Measurements from ENCODE around the gene RNU1-1.
"Not testable (repeated sequence)": the region's sequence is repeated elsewhere in the genome, so short reads cannot be mapped to it uniquely, and the experiment has no call there.

RNU1-1 gene

GRCh38 chr1:16514107-16515055, at the start of gene RNU1-1:
Gene RNU1-1 (minus strand): TSS chr1:16514285.
- peak; percentile 78 for DNase-seq

- not testable (repeated sequence) for DNase-seq
These were observed 47.0 kb upstream of the RNU1-1 start for GRCh38 chr1:16561035-16561434.

DNA sequence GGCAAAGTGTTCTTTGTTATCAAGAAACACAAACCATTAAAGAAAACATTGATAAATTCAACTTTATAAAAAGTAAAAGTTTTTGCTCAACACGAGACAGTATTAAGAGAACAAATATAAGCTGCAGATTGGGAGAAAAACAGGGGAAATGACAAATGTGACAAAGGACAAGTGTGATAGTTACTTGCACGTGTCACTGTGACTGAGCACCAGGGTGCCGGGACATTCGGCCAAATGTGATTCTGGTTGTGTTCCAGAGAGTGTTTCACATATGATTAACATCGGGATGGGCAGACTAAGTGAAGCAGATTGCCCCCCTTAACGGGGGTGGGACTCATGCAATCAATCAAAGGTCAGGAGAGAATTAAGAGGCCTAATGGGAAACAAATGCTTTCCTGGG, 46.4 kb upstream of the RNU1-1 start:
- not testable (repeated sequence) for DNase-seq

DNA sequence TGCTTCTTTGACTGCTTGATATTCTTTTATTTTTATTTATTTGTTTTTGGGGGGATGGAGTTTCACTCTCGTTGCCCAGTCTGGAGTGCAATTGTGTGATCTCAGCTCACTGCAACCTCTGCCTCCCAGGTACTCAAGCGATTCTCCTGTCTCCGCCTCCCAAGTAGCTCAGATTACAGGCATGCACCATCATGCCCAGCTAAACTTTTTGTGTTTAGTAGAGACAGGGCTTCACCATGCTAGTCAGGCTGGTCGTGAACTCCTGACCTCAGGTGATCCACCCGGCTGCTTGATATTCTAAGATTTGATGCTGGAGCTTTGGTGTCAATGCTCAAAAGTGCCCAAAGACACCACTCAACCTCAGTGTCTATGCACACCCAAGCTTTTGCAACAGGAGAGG, 45.6 kb upstream of the RNU1-1 start:
- DNase-seq, result not testable (repeated sequence)

DNA sequence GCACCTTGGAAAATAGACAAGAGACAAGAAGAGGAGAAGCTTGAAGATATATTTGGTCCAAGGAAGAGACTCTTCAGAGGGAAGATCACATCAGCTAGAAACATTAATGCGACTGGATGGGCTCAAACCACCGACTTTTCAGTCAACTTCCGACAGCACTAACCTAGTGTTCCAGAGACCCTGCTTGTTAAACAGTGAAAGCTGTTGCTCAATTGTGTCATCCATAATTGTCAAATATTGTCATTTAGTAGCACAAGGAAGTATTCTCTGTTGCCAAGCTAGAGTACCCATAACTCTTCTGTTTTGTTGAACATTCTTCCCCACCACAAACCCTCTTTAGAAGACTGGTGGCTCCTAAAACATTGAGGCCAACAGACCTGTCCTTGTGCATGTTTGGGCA, 42.9 kb upstream of the RNU1-1 start:
- DNase-seq, result not testable (repeated sequence)

- DNase-seq, result not testable (repeated sequence)
These were observed 39.2 kb upstream of the RNU1-1 start for GRCh38 chr1:16553244-16553643.

DNA sequence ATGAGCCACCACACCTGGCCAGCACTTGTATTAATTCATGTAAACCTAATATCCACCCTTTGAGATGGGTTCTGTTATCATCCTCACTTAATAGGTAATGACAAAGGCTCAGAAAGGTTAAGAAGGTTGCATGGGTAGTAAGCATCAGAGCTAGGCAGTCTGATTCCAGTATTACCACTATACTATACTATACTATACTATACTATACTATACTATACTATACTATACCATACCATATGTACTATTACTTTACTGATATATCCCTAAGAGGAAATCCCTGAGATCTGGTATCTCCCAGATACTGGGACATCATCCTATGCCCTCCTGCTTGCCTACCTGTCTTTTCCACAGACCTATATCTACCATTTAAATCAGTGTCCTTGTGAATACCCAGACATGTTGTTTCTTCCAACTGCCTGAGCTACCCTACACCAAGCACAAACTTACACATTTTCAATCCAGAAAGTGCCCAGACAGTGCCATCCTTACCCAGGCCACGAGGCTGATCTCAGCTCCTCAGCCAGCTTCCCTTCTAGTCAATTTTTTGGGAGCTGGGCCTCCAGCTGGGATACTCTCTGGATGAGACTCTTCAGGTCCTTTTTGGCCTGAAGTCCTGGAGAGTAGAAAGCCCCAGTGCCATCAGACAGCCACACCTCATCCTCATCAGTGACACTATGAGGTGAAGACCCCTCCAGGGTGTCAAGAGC, 36.3 kb upstream of the RNU1-1 start:
- DNase-seq, result not testable (repeated sequence)

DNA sequence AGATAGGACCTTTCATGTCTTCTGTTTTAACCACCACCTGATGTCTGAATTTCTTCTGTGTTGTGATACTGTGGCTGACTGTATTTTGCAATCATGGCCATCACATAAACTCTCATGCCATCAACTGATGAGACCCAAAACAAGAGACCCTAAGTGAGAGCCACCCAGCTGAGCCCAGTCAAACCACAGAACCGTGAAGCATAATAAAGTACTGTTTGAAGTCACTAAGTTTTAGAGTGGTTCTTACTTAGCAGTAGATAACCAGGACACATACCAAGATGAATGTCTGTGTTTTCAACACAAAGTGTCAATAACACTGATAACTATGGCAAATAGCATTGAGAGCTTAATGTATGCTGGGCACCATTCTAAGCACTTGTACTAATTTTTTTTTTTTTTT, 35.5 kb upstream of the RNU1-1 start:
- not testable (repeated sequence) for DNase-seq

GRCh38 chr1:16547502-16548241, 33.6 kb upstream of the RNU1-1 start:
- DNase-seq, result not testable (repeated sequence)

GRCh38 chr1:16545682-16546095, 31.6 kb upstream of the RNU1-1 start:
- peak; percentile 5 for DNase-seq

- peak; percentile 85 for DNase-seq
These were observed 26.4 kb upstream of the RNU1-1 start for GRCh38 chr1:16540421-16540893.

DNA sequence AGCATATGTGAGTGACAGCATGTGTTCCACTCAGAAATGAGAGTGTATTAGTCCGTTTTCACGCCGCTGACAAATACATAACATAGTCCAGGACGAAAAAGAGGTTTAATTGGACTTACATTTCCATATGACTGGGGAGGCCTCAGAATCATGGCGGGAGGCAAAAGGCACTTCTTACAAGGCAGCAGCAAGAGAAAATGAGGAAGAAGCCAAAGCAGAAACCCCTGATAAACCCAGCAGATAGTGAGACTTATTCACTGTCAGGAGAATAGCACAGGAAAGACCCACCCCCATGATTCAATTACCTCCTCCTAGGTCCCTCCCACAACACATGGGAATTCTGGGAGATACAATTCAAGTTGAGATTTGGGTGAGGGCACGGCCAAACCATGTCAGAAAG, 23.4 kb upstream of the RNU1-1 start:
- not testable (repeated sequence) for DNase-seq

GRCh38 chr1:16536796-16537195, 22.7 kb upstream of the RNU1-1 start:
- DNase-seq, result not testable (repeated sequence)

DNA sequence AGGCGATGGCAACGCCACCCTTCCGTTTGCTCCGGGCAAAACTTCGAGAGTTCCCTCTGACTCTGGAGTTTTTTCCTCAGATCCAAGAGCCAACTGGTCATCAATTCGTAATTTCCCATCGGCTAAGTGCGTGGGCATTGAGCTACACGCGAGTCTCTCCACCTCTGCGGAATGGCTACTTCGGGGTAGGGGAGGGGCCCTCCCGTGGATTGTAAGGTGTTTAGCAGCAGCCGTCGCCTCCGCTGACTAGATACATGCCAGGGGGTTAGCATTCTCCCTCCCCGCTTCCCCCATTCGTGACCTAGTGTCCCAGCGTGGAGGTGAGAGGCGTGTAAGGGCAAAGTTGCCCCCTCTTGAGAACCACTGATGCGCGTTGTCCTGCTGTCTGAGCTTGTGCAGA, 21.8 kb upstream of the RNU1-1 start:
- not testable (repeated sequence) for DNase-seq

DNA sequence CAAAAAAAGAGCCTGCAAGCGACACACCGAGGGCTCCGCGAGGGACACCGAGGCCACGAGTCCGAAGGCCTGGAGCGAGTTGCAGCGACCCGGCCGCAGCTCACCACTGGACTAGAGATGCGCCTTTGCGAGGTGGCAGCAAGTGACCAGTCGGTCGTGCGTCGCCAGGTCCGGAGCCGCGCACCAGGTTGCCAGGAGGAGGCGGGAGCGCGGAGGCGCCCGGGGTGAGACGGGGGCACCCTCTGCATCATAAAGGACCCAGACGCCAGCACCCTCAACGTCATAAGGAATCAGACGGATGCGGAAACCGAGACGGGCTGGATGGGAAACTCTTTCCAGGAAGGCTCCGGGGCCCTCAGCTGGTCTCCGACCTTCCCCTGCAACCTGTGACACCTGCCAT, 21.4 kb upstream of the RNU1-1 start:
- DNase-seq, result not testable (repeated sequence)

- peak; percentile 35 for DNase-seq
These were observed 20.9 kb upstream of the RNU1-1 start for GRCh38 chr1:16534829-16535456.

DNA sequence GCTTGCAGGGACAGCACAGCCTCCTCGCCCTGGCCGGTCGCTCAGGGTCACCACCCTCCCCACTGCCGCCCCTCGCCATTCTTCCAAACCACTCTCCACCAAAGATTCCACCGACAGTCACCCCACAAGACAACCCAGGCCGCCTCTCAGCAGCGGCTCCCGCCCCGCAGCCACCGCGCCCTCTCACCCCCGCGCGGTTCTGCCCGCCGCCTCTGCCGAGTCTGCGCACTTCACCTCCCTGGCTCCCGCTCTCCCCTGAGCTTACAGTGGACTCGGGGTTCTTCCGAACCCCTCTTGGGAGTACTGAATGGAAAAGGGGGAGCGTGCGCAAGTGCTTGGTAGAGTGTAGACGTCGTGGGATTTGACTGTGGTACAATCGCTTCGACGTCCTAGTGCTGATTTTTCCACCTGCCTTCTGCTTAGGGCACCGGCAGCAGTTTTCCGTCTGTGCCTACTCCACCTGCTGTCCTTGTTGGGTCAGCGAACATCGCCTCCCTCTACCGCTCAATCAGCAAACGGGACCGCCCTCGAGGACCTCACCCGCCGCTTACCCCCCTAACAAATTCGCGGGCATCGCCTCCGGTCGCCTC, 20.2 kb upstream of the RNU1-1 start:
- not testable (repeated sequence) for DNase-seq

DNA sequence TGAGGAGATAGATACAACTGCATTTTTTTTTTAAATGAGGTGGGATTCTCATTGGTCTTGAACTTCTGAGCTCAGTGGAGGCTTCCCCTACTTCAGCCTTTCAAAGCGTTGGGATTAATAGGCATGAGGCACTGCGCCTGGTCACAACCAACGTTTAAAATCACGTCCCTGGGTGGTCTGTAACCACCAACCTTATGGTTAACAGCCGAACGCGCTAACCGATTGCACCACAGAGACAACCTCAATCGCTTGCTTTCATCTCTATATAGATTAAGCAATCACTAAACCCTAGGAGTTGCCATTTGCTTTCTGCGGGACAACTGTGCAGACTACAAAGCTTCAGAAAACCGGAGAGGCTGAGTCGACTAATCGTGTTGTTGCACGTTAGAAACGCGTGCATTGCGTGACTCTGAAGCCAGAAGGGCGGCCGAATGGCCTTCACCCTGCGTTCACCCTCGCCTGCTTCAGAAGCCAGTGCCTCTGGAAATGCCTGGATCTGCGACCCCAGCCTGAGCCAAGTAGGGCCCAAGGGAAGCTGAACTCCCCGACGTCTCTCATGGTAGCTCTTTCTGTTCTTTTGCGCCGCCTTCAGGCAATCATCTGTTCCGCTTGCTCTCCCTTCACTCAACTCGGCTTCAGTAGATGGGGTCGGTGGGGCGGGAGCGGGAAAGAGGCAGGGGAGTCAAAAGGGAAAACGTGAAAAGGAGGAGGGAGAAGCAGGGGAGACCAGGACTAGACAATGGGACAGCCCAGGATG, 18.3 kb upstream of the RNU1-1 start:
- DNase-seq, result not testable (repeated sequence)

DNA sequence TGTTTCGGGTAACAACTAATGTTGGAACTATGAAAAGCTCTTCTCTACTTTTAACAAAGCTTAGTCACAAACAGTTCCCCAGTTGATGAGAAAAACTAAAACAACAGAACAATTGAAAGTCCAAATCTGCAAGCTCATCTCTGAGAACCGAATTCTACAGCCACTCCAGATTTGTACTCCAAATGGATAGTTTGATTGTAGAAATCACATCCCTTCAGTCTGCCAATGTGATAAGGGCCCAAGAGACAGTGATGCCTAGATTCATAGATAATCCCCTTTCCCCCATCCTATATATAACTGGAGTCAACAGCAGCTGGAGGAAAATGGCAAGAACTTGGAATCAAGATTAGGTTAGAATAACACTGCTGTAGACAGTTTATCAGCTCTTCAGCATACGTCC, 14.3 kb upstream of the RNU1-1 start:
- DNase-seq, result not testable (repeated sequence)

DNA sequence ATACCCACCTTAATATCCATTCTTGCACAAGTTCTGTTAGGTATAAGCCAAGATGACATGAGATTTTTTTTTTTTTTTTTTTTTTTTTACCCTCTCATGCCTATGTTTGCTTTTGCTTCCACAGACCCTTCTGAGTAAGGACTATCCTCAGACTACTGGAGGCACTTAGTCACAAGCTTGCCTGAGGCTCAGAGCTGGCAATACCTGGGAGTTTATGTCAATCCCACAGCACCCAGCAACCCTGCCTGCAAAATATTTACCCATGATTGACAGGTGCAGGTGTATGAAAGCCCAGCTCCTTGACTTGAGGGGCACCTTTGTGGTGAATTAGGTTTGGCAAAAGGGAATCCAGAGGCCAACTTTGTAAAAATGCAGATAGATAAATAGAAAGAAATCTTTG, 11.7 kb upstream of the RNU1-1 start:
- not testable (repeated sequence) for DNase-seq

DNA sequence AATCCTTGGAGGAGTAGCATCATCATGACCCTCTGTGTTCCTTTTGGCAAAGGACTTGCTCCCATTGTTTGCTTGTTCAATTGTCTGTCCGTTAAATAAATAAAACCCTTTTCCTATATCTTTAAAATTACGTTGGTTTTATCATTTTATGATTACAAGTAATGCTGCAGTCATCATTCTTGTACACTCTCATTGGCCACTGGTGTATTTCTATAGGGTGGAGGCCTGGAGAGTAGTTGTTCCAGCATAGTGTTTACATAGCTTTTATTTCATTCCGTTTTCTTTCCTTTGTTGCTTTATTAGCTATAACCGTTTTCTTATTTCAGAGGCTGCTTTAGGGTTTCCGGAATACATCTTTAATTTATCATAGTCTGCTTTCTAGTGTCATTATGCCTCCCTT, 7.6 kb upstream of the RNU1-1 start:
- DNase-seq, result not testable (repeated sequence)
